BLaER1 treated with 17β-estradiol and CSF1 and Interleukin-3, amounts not matched to agents 10 nM and 100 nM (cell line): ENCODE results near the gene TBX18.

Experiments used
- H3K27ac ChIP-seq, 11 experiments: shearing (Covaris generic); formaldehyde crosslinking; 2 replicates each; pipeline ENCODE4 v1.8.1; 2022
- H3K27me3 ChIP-seq, 11 experiments: shearing (Covaris generic); formaldehyde crosslinking; 2 replicates each; pipeline ENCODE4 v1.8.1; 2022
- H3K36me3 ChIP-seq, 11 experiments: shearing (Covaris generic); formaldehyde crosslinking; 2 replicates each; pipeline ENCODE4 v1.8.1; 2022
- H3K4me1 ChIP-seq, 10 experiments: shearing (Covaris generic); formaldehyde crosslinking; 2 replicates each; pipeline ENCODE4 v1.8.1; 2022
- H3K4me2 ChIP-seq, 11 experiments: shearing (Covaris generic); formaldehyde crosslinking; 2 replicates each; pipeline ENCODE4 v1.8.1; 2022
- H3K4me3 ChIP-seq, 10 experiments: shearing (Covaris generic); formaldehyde crosslinking; 2 replicates each; pipeline ENCODE4 v1.8.1; 2022
- H3K9ac ChIP-seq, 11 experiments: shearing (Covaris generic); formaldehyde crosslinking; 2 replicates each; pipeline ENCODE4 v1.8.1; 2022
- H3K9me3 ChIP-seq, 11 experiments: shearing (Covaris generic); formaldehyde crosslinking; replicated peaks in 1 of 11; 2 replicates each; pipeline ENCODE4 v1.8.1; 2022
- H4K20me1 ChIP-seq, 11 experiments: shearing (Covaris generic); formaldehyde crosslinking; 2 replicates each; pipeline ENCODE4 v1.8.1; 2022
- Cebpa-rat ChIP-seq, 11 experiments: shearing (Covaris generic); IDR thresholded peaks; 2 replicates each; pipeline ENCODE4 v1.8.1; 2022

TBX18 gene

GRCh38 chr6:84764332-84765049 is at the start of gene TBX18:
Gene TBX18 (minus strand): TSS chr6:84764598. CDS start chr6:84764181, 417 bp downstream.
- Histone ChIP-seq H3K9me3 (peaks cover 38 to 57% (median 48%) of the 10 kb centered on the region in 11 experiments), H3K9ac (no peak within 1 kb of the TSS), H3K4me3 (peak within 1 kb of the TSS in 1 of 10 experiments; percentile 31; a peak in 1 of 20 replicates), H3K4me2 (no peak within 1 kb of the TSS), H3K27ac (no peak within 1 kb of the TSS), H3K27me3 (peaks cover 85 to 98% (median 96%) of the 10 kb centered on the region in 11 experiments), H3K36me3 (no peaks in the 10 kb centered on the region), H3K4me1 (no peaks in the 10 kb centered on the region), H4K20me1 (no peaks in the 10 kb centered on the region)
- no peak for TF ChIP-seq Cebpa-rat (IDR thresholded peaks at IDR 0.05)

- no peaks in the 10 kb centered on the region for H3K9me3 ChIP-seq
- no peak overlapping the region for H3K4me2 ChIP-seq
- no peaks in the 10 kb centered on the region for H3K27me3 ChIP-seq
- no peak for TF ChIP-seq Cebpa-rat (IDR thresholded peaks at IDR 0.05)
- no peak overlapping the region for H3K27ac ChIP-seq
- H3K9ac ChIP-seq, result no peak overlapping the region
- no peak overlapping the region for H3K4me3 ChIP-seq
- H3K4me1 ChIP-seq, result no peaks in the 10 kb centered on the region
- H4K20me1 ChIP-seq, result no peaks in the 10 kb centered on the region
- H3K36me3 ChIP-seq, result no peaks in the 10 kb centered on the region
Measured at GRCh38 chr6:84811351-84811750, 47.0 kb upstream of the TBX18 start.

GRCh38 chr6:84809455-84809854 is 45.1 kb upstream of the TBX18 start:
- Histone ChIP-seq H3K4me3 (no peak overlapping the region), H3K27ac (no peak overlapping the region), H4K20me1 (no peaks in the 10 kb centered on the region), H3K4me2 (no peak overlapping the region), H3K9ac (no peak overlapping the region), H3K36me3 (no peaks in the 10 kb centered on the region), H3K4me1 (no peaks in the 10 kb centered on the region), H3K27me3 (no peaks in the 10 kb centered on the region), H3K9me3 (no peaks in the 10 kb centered on the region)
- no peak for TF ChIP-seq Cebpa-rat (IDR thresholded peaks at IDR 0.05)

GRCh38 chr6:84808491-84809061 is 44.2 kb upstream of the TBX18 start:
- H3K27ac ChIP-seq, result no peak overlapping the region
- no peaks in the 10 kb centered on the region for H3K27me3 ChIP-seq
- H3K4me1 ChIP-seq, result no peaks in the 10 kb centered on the region
- TF ChIP-seq Cebpa-rat (IDR thresholded peaks at IDR 0.05), result no peak
- H3K4me3 ChIP-seq, result no peak overlapping the region
- no peak overlapping the region for H3K4me2 ChIP-seq
- H4K20me1 ChIP-seq, result no peaks in the 10 kb centered on the region
- H3K9ac ChIP-seq, result no peak overlapping the region
- no peaks in the 10 kb centered on the region for H3K9me3 ChIP-seq
- H3K36me3 ChIP-seq, result no peaks in the 10 kb centered on the region

GRCh38 chr6:84805145-84805544 is 40.7 kb upstream of the TBX18 start:
- Histone ChIP-seq H3K4me1 (no peaks in the 10 kb centered on the region), H4K20me1 (no peaks in the 10 kb centered on the region), H3K27ac (no peak overlapping the region), H3K36me3 (no peaks in the 10 kb centered on the region), H3K4me3 (no peak overlapping the region), H3K9ac (no peak overlapping the region), H3K4me2 (no peak overlapping the region), H3K9me3 (no peaks in the 10 kb centered on the region), H3K27me3 (no peaks in the 10 kb centered on the region)
- no peak for TF ChIP-seq Cebpa-rat (IDR thresholded peaks at IDR 0.05)

- no peaks in the 10 kb centered on the region for H3K36me3 ChIP-seq
Measured at GRCh38 chr6:84804720-84805119, 40.3 kb upstream of the TBX18 start.

GRCh38 chr6:84801250-84801649 is 36.9 kb upstream of the TBX18 start:
- no peak for TF ChIP-seq Cebpa-rat (IDR thresholded peaks at IDR 0.05)
- no peaks in the 10 kb centered on the region for H4K20me1 ChIP-seq

More at GRCh38 chr6:84804720-84805119, 40.3 kb upstream of the TBX18 start:
- no peak overlapping the region for H3K4me2 ChIP-seq
- no peak overlapping the region for H3K4me3 ChIP-seq
- no peak overlapping the region for H3K9ac ChIP-seq
- no peaks in the 10 kb centered on the region for H3K9me3 ChIP-seq
- no peak for TF ChIP-seq Cebpa-rat (IDR thresholded peaks at IDR 0.05)
- H3K27me3 ChIP-seq, result no peaks in the 10 kb centered on the region
- no peaks in the 10 kb centered on the region for H4K20me1 ChIP-seq
- no peaks in the 10 kb centered on the region for H3K4me1 ChIP-seq
- no peak overlapping the region for H3K27ac ChIP-seq

GRCh38 chr6:84798257-84798656 is 33.9 kb upstream of the TBX18 start:
- Histone ChIP-seq H3K27ac (no peak overlapping the region), H3K4me2 (no peak overlapping the region), H4K20me1 (no peaks in the 10 kb centered on the region)

More at GRCh38 chr6:84801250-84801649, 36.9 kb upstream of the TBX18 start:
- H3K36me3 ChIP-seq, result no peaks in the 10 kb centered on the region
- H3K4me3 ChIP-seq, result no peak overlapping the region
- H3K27me3 ChIP-seq, result no peaks in the 10 kb centered on the region
- H3K9ac ChIP-seq, result no peak overlapping the region
- peaks cover 0 to 6% (median 0%) of the 10 kb centered on the region in 11 experiments; a peak in 6 of 22 replicates for H3K9me3 ChIP-seq
- no peak overlapping the region for H3K4me2 ChIP-seq
- no peak overlapping the region for H3K27ac ChIP-seq
- no peaks in the 10 kb centered on the region for H3K4me1 ChIP-seq

GRCh38 chr6:84796343-84796742 is 31.9 kb upstream of the TBX18 start:
- H3K4me3 ChIP-seq, result no peak overlapping the region
- H3K4me1 ChIP-seq, result peaks cover 0 to 6% (median 4%) of the 10 kb centered on the region in 10 experiments; a peak in 6 of 20 replicates
- TF ChIP-seq Cebpa-rat (IDR thresholded peaks at IDR 0.05), result no peak
- no peaks in the 10 kb centered on the region for H3K36me3 ChIP-seq
- peaks cover 0 to 22% (median 0%) of the 10 kb centered on the region in 11 experiments; a peak in 6 of 22 replicates for H3K9me3 ChIP-seq
- peaks cover 0 to 12% (median 0%) of the 10 kb centered on the region in 11 experiments; a peak in 2 of 22 replicates for H3K27me3 ChIP-seq
- no peak overlapping the region for H3K27ac ChIP-seq
- H4K20me1 ChIP-seq, result no peaks in the 10 kb centered on the region
- no peak overlapping the region for H3K9ac ChIP-seq
- no peak overlapping the region for H3K4me2 ChIP-seq

More at GRCh38 chr6:84798257-84798656, 33.9 kb upstream of the TBX18 start:
- no peaks in the 10 kb centered on the region for H3K4me1 ChIP-seq
- H3K9me3 ChIP-seq, result peaks cover 0 to 19% (median 0%) of the 10 kb centered on the region in 11 experiments; a peak in 6 of 22 replicates
- no peak overlapping the region for H3K9ac ChIP-seq
- no peak overlapping the region for H3K4me3 ChIP-seq
- TF ChIP-seq Cebpa-rat (IDR thresholded peaks at IDR 0.05), result no peak
- peaks cover 0 to 6% (median 0%) of the 10 kb centered on the region in 11 experiments; a peak in 2 of 22 replicates for H3K27me3 ChIP-seq
- H3K36me3 ChIP-seq, result no peaks in the 10 kb centered on the region
